SK-N-SH (cell line): Measurements from ENCODE around the gene NR5A1. TPM values are rescaled to one million over a fixed set of nuclear protein-coding genes. Genes with fewer than 3 reads are reported as not detected.

Source experiments
- CTCF ChIA-PET: fragments of 300-600, 350-600 bp; formaldehyde crosslinking; extraction: SDS; loops from one replicate; lab custom pipeline; 2021; lab: Yijun Ruan, JAX
- POLR2A ChIA-PET: fragments of 350-600 bp; sonication (Branson Sonifier 250); formaldehyde crosslinking; extraction: SDS; loops from one replicate; lab custom pipeline; 2020; ENCODE audit warnings: antibody characterized with exemption, inconsistent platforms; lab: Yijun Ruan, JAX
- DNase-seq: peaks from one replicate; pipeline ENCODE4 v3.0.0; 2012
- H2AFZ ChIP-seq: fragments of 200-600 bp; sonication (generic); 2 replicates; pipeline ENCODE4 v1.8.1; 2016; ENCODE audit warnings: antibody characterized with exemption, mild to moderate bottlenecking, low read depth
- H3F3A ChIP-seq: fragments of 200-600 bp; sonication (generic); replicated peaks from 2 replicates; pipeline ENCODE3; 2016; ENCODE audit warnings: antibody characterized with exemption, mild to moderate bottlenecking; ENCODE audit not compliant: insufficient read depth
- H3K27ac ChIP-seq, 2 experiments: fragments of 200-500 bp in 1 of 2; fragments of 200-600 bp in 1 of 2; sonication (Bioruptor generic) in 1 of 2; sonication (generic), shearing (Covaris generic) in 1 of 2; 2 replicates each; pipeline versions ENCODE4 v1.5.1 to v1.6.1; 2014 to 2016; ENCODE audit warnings: low read depth in 2 of 2, inconsistent platforms in 1 of 2, low read length in 1 of 2, mild to moderate bottlenecking in 1 of 2, mixed read lengths in 1 of 2
- H3K27me3 ChIP-seq: fragments of 200-600 bp; sonication (generic), shearing (Covaris generic); 2 replicates; pipeline ENCODE4 v1.6.1; 2016; ENCODE audit warnings: mixed run types; ENCODE audit not compliant: insufficient read depth
- H3K36me3 ChIP-seq, 2 experiments: fragments of 200-500 bp in 1 of 2; fragments of 200-600 bp in 1 of 2; sonication (Bioruptor generic) in 1 of 2; sonication (generic) in 1 of 2; replicated peaks in 1 of 2; 2 replicates each; pipeline versions ENCODE3 to v1.5.1; 2014 to 2016; ENCODE audit warnings: low read length in 1 of 2, mild to moderate bottlenecking in 1 of 2; ENCODE audit not compliant: insufficient read depth in 2 of 2, control insufficient read depth in 1 of 2
- H3K4me1 ChIP-seq, 2 experiments: fragments of 200-500 bp in 1 of 2; fragments of 200-600 bp in 1 of 2; sonication (Bioruptor generic) in 1 of 2; sonication (generic), shearing (Covaris generic) in 1 of 2; 2 replicates each; pipeline versions ENCODE4 v1.5.1 to v1.6.1; 2014 to 2016; ENCODE audit warnings: low read depth in 1 of 2, low read length in 1 of 2, mixed run types in 1 of 2; ENCODE audit not compliant: insufficient read depth in 2 of 2, control insufficient read depth in 1 of 2
- H3K4me2 ChIP-seq: fragments of 200-600 bp; sonication (generic), shearing (Covaris generic); 2 replicates; pipeline ENCODE4 v1.6.1; 2017; ENCODE audit warnings: mixed run types
- H3K4me3 ChIP-seq, 2 experiments: fragments of 200-500 bp in 1 of 2; fragments of 200-600 bp in 1 of 2; sonication (Bioruptor generic) in 1 of 2; sonication (generic), shearing (Covaris generic) in 1 of 2; 2 replicates each; pipeline versions ENCODE4 v1.5.1 to v1.8.1; 2014 to 2016; ENCODE audit warnings: low read depth in 2 of 2, inconsistent platforms in 1 of 2, low read length in 1 of 2, mild to moderate bottlenecking in 1 of 2, mixed read lengths in 1 of 2, moderate library complexity in 1 of 2
- H3K79me2 ChIP-seq: fragments of 200-600 bp; sonication (generic); 2 replicates; pipeline ENCODE4 v1.8.1; 2017; ENCODE audit warnings: mild to moderate bottlenecking; ENCODE audit not compliant: insufficient read depth
- H3K9ac ChIP-seq: fragments of 200-600 bp; sonication (generic); 2 replicates; pipeline ENCODE4 v1.6.1; 2017; ENCODE audit warnings: mixed run types
- H3K9me2 ChIP-seq: fragments of 200-600 bp; sonication (generic); 2 replicates; pipeline ENCODE4 v1.6.1; 2017; ENCODE audit warnings: mixed run types
- H3K9me3 ChIP-seq: fragments of 200-600 bp; sonication (generic); 2 replicates; pipeline ENCODE4 v1.6.1; 2017; ENCODE audit warnings: mixed run types, mild to moderate bottlenecking, moderate library complexity
- H4K20me1 ChIP-seq: fragments of 200-600 bp; sonication (generic); 2 replicates; pipeline ENCODE4 v1.6.1; 2017; ENCODE audit warnings: mild to moderate bottlenecking, mixed run types; ENCODE audit not compliant: insufficient read depth
- EP300 ChIP-seq, 2 experiments: IDR thresholded peaks; 2 replicates each; pipeline versions ENCODE4 v1.4.0 to v1.6.1; 2012; ENCODE audit warnings: borderline replicate concordance in 1 of 2, low read depth in 1 of 2, low read length in 1 of 2
- FOSL2 ChIP-seq: IDR thresholded peaks from 2 replicates; pipeline ENCODE4 v1.4.0; 2012; ENCODE audit warnings: low read depth, mild to moderate bottlenecking, moderate library complexity, borderline replicate concordance
- FOXJ3 ChIP-seq: sonication (generic); formaldehyde crosslinking; IDR thresholded peaks from 2 replicates; pipeline ENCODE4 v1.5.1; 2020; ENCODE audit warnings: mild to moderate bottlenecking, missing genetic modification reagents
- FOXM1 ChIP-seq: IDR thresholded peaks from 2 replicates; pipeline ENCODE4 v1.4.0; 2012; ENCODE audit warnings: low read depth, mild to moderate bottlenecking
- JUND ChIP-seq: IDR thresholded peaks from 2 replicates; pipeline ENCODE4 v1.4.0; 2012
- MAX ChIP-seq: IDR thresholded peaks from 2 replicates; pipeline ENCODE4 v1.4.0; 2012; ENCODE audit warnings: low read depth
- MXI1 ChIP-seq: IDR thresholded peaks from 2 replicates; pipeline ENCODE4 v1.6.1; 2012; ENCODE audit warnings: mild to moderate bottlenecking, low read depth, low read length, improper control_type of control experiment
- NFIC ChIP-seq: IDR thresholded peaks from 2 replicates; pipeline ENCODE4 v1.4.0; 2012; ENCODE audit warnings: borderline replicate concordance
- RFX5 ChIP-seq: IDR thresholded peaks from 2 replicates; pipeline ENCODE4 v1.6.1; 2012; ENCODE audit warnings: mild to moderate bottlenecking, improper control_type of control experiment, low read length
- SIN3A ChIP-seq: IDR thresholded peaks from 2 replicates; pipeline ENCODE4 v1.6.1; 2012; ENCODE audit warnings: low read depth, mild to moderate bottlenecking, low read length, moderate library complexity, borderline replicate concordance
- TCF12 ChIP-seq: IDR thresholded peaks from 2 replicates; pipeline ENCODE4 v1.4.0; 2012
- ZBTB33 ChIP-seq: IDR thresholded peaks from 2 replicates; pipeline ENCODE4 v1.4.0; 2012; ENCODE audit warnings: low read depth, borderline replicate concordance
- WGBS: methylation state at CpG from one replicate; pipeline ENCODE4 v1.1.6; 2017; ENCODE audit warnings: low lambda C conversion rate; 5-methylcytosine and 5-hydroxymethylcytosine counted together
- polyA plus RNA-seq, 3 experiments: library from polyadenylated mRNA; depleted of rRNA; stranded (reverse); fragments of >200 nt; gene quantifications; 2 replicates each; pipeline ENCODE4 v1.2.3, GENCODE V29; 2012
- TF ChIP-seq, protein P1 (sequence below): fragments of 150-350 bp; IDR thresholded peaks from 2 replicates; pipeline ENCODE4 v1.6.1; 2017; ENCODE audit warnings: antibody characterized with exemption, low read length, low read depth, borderline replicate concordance

Gene NR5A1
- polyA plus RNA-seq, 1 of the 3 experiments (the other 2 are of a cell fraction): not detected

DNA sequence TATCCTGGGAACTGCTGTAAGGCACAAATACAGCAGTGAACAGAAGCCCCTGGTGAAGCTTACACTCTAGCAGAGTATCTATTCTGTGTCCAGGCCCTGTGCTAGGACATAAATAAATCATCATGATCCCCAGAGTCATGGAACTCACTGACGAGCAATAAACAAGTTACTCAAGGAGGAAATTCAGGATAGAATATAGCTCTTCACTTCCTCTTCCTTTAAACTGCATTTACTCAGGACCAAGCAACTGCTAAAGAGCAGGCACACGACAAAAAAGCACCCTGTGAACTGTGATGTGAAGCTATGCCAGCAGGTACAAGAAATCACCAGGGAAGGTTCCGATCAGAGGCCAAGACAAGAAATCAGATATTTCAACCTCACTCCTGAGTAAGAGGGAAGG, 47.8 kb upstream of the NR5A1 start (continued):
- TF ChIP-seq ZBTB33 (no peak), RFX5 (no peak), SIN3A (no peak), FOXM1 (no peak)

DNA sequence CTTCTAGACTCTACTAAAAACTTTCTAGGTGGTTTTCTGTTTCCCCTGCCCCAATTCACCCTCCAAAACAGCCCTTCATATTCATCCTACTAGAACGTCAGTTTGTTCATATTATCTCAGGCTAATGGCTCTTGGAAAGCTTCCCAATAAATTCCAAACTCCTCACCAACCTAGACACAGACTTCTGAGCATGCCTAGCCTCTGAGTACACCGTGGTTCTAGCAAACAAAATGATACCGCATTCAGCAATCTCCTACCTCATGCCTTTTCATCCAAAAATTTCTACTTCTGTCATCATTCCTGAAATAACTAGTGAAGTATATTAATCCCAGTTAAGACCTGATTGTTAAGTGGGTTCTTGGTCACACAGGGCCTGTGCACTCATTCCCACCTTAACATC, 46.5 kb upstream of the NR5A1 start:
- no peaks in the 10 kb centered on the region for H3K79me2 ChIP-seq

DNA sequence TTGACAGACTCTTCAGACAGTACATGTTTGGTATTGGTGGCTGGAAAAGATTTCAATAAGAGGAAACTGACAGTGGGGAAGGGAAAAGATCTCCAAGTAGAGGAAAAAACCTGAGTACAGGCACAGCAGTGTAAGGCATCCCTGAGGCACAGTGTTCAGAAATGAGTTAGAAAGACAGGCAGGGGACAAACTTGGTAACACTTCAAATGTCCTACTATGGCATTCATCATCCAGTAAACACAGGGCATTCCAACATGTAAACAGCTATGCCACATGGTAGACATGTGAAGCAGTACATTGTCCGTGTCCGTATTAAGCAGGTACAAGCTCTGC, 45.0 kb upstream of the NR5A1 start:
- ChIA-PET CTCF (interaction anchor here (0.6 to 5.2 kb wide), 47 partner anchors 9 to 301 kb away, joined by 3 to 58 read pairs (median 5); partner anchors contain the start of genes NR6A1 and WDR38), POLR2A (no interaction called here)
- Histone ChIP-seq H3K27me3 (no peaks in the 10 kb centered on the region), H3K27ac (peak overlapping the region in 1 of 2 experiments; percentile 33; a peak in 2 of 4 replicates), H2AFZ (no peak overlapping the region), H3F3A (no peaks in the 10 kb centered on the region), H3K4me2 (peak overlapping the region; percentile 5; the same call in 1 of the 2 replicates), H3K36me3 (no peaks in the 10 kb centered on the region), H4K20me1 (no peaks in the 10 kb centered on the region), H3K79me2 (no peaks in the 10 kb centered on the region), H3K4me1 (peaks cover 3 to 5% of the 10 kb centered on the region in 2 experiments; a peak in 2 of 4 replicates), H3K9ac (no peak overlapping the region), H3K9me3 (no peaks in the 10 kb centered on the region), H3K4me3 (0 out of 4 replicates have a peak overlapping the region, but pooled peaks of 1 of the 2 experiments have one; percentile 13), H3K9me2 (no peaks in the 10 kb centered on the region)
- DNase-seq: no peak
- no peak for TF ChIP-seq MXI1
- 97% methylated on average over 2 of the region's 2 CpGs for WGBS

More for the DNA sequence above, 46.5 kb upstream of the NR5A1 start:
- H4K20me1 ChIP-seq: no peaks in the 10 kb centered on the region
- H3K9ac ChIP-seq: no peak overlapping the region
- ChIA-PET POLR2A (no interaction called here), CTCF (interaction anchor here (0.6 to 5.2 kb wide), 6 partner anchors 9 to 211 kb away, joined by 3 to 58 read pairs (median 30); no protein-coding TSS in a partner anchor)
- DNase-seq: no peak
- peak overlapping the region; percentile 9 for H3K4me2 ChIP-seq
- no peaks in the 10 kb centered on the region for H3K9me3 ChIP-seq
- H3F3A ChIP-seq: no peaks in the 10 kb centered on the region
- H3K4me3 ChIP-seq: no peak overlapping the region
- H3K27ac ChIP-seq: peak overlapping the region in 1 of 2 experiments; percentile 46; a peak in 2 of 4 replicates
- no peaks in the 10 kb centered on the region for H3K27me3 ChIP-seq
- H3K36me3 ChIP-seq: no peaks in the 10 kb centered on the region
- H3K4me1 ChIP-seq: peaks cover 3 to 5% of the 10 kb centered on the region in 2 experiments; a peak in 2 of 4 replicates
- H3K9me2 ChIP-seq: no peaks in the 10 kb centered on the region
- TF ChIP-seq NFIC (peak; percentile 63; the same call in 1 of the 2 replicates), FOSL2 (peak; percentile 19; the same call in 1 of the 2 replicates), MAX (0 out of 2 replicates have a peak, but pooled peaks have one; percentile 31), EP300 (IDR thresholded peaks at IDR 0.05; ENCODE audit: borderline replicate concordance in 1 of 2, low read depth in 1 of 2, low read length in 1 of 2) (peak in 1 of 2 experiments; percentile 25; a peak in 1 of 4 replicates), FOXJ3 (no peak), TCF12 (peak; percentile 35; the same call in 1 of the 2 replicates), JUND (peak; percentile 50)
- TF ChIP-seq, protein P1, sequence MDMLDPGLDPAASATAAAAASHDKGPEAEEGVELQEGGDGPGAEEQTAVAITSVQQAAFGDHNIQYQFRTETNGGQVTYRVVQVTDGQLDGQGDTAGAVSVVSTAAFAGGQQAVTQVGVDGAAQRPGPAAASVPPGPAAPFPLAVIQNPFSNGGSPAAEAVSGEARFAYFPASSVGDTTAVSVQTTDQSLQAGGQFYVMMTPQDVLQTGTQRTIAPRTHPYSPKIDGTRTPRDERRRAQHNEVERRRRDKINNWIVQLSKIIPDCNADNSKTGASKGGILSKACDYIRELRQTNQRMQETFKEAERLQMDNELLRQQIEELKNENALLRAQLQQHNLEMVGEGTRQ: no peak
- TF ChIP-seq, all 33 proteins: peak for 6
- 31% methylated on average over 3 of the region's 3 CpGs for WGBS
- H2AFZ ChIP-seq: no peak overlapping the region
